ENCODE results near the gene LPO. TPM values are rescaled to one million over a fixed set of nuclear protein-coding genes. Genes with fewer than 3 reads are reported as not detected.

The LPO gene
- total and polyA plus RNA-seq, 10 of the 15 experiments (the other 5 are each of a cell fraction or from before 2014, with no cell fraction given) = 0.03 to 0.11 (median 0.06) TPM; not detected in 7

GRCh38 chr17:58219007-58219788 lies 19.2 kb upstream of the LPO start, which contains the start of gene MKS1 (continued):
- TF ChIP-seq RUNX3 (IDR thresholded peaks at IDR 0.05; ENCODE audit: low read length) = peak; percentile 33
- no peak for TF ChIP-seq FOS (IDR thresholded peaks at IDR 0.05; ENCODE audit: borderline replicate concordance, extremely low read depth, insufficient read length)
- peak; percentile 27 for TF ChIP-seq KLF5 (IDR thresholded peaks at IDR 0.05; ENCODE audit: partially characterized antibody)
- no peak for TF ChIP-seq SRF (IDR thresholded peaks at IDR 0.05; ENCODE audit: low read depth in 2 of 2, low read length in 2 of 2)
- 0 out of 2 replicates have a peak, but pooled peaks have one; percentile 5 for TF ChIP-seq SPI1 (IDR thresholded peaks at IDR 0.05; ENCODE audit: borderline replicate concordance, insufficient read depth, low read depth, low read length)
- TF ChIP-seq, protein P1, sequence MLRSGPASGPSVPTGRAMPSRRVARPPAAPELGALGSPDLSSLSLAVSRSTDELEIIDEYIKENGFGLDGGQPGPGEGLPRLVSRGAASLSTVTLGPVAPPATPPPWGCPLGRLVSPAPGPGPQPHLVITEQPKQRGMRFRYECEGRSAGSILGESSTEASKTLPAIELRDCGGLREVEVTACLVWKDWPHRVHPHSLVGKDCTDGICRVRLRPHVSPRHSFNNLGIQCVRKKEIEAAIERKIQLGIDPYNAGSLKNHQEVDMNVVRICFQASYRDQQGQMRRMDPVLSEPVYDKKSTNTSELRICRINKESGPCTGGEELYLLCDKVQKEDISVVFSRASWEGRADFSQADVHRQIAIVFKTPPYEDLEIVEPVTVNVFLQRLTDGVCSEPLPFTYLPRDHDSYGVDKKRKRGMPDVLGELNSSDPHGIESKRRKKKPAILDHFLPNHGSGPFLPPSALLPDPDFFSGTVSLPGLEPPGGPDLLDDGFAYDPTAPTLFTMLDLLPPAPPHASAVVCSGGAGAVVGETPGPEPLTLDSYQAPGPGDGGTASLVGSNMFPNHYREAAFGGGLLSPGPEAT (IDR thresholded peaks at IDR 0.05; ENCODE audit: low read depth) = peak; percentile 93
- peak in 1 of 2 experiments; percentile 42; a peak in 2 of 4 replicates for TF ChIP-seq IKZF2 (IDR thresholded peaks at IDR 0.05)
- no peak for TF ChIP-seq ZNF622 (IDR thresholded peaks at IDR 0.05)
- TF ChIP-seq E4F1 (IDR thresholded peaks at IDR 0.05; ENCODE audit: borderline replicate concordance, partially characterized antibody) = peak; percentile 98
- TF ChIP-seq NFYA (IDR thresholded peaks at IDR 0.05; ENCODE audit: borderline replicate concordance, low read depth, low read length) = no peak
- no peak for TF ChIP-seq ZNF24 (IDR thresholded peaks at IDR 0.05)
- TF ChIP-seq RAD21 (IDR thresholded peaks at IDR 0.05; ENCODE audit: insufficient read depth, low read depth, low read length) = 0 out of 2 replicates have a peak, but pooled peaks have one; percentile 6
- TF ChIP-seq MTA2 (IDR thresholded peaks at IDR 0.05; ENCODE audit: low read depth) = 0 out of 2 replicates have a peak, but pooled peaks have one; percentile 0
- TF ChIP-seq, protein P2, sequence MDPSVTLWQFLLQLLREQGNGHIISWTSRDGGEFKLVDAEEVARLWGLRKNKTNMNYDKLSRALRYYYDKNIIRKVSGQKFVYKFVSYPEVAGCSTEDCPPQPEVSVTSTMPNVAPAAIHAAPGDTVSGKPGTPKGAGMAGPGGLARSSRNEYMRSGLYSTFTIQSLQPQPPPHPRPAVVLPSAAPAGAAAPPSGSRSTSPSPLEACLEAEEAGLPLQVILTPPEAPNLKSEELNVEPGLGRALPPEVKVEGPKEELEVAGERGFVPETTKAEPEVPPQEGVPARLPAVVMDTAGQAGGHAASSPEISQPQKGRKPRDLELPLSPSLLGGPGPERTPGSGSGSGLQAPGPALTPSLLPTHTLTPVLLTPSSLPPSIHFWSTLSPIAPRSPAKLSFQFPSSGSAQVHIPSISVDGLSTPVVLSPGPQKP (IDR thresholded peaks at IDR 0.05; ENCODE audit: low read depth, low read length) = no peak
- no peak for TF ChIP-seq HDAC2 (IDR thresholded peaks at IDR 0.05)
- peak; percentile 94 for TF ChIP-seq POLR2A (IDR thresholded peaks at IDR 0.05; ENCODE audit: low read depth, low read length)
- TF ChIP-seq DPF2 (IDR thresholded peaks at IDR 0.05) = 0 out of 2 replicates have a peak, but pooled peaks have one; percentile 21
- TF ChIP-seq NBN (IDR thresholded peaks at IDR 0.05) = peak; percentile 82
- no peak for TF ChIP-seq YBX1 (IDR thresholded peaks at IDR 0.05)
- 0 out of 2 replicates have a peak, but pooled peaks have one; percentile 43 for TF ChIP-seq IRF4 (IDR thresholded peaks at IDR 0.05; ENCODE audit: low read depth, low read length)
- no peak for TF ChIP-seq ASH2L (IDR thresholded peaks at IDR 0.05; ENCODE audit: borderline replicate concordance, low read depth)
- no peak for TF ChIP-seq NFIC (IDR thresholded peaks at IDR 0.05; ENCODE audit: low read depth, low read length)
- TF ChIP-seq SREBF1 (IDR thresholded peaks at IDR 0.05; ENCODE audit: low read length) = no peak
- peak; percentile 82; the same call in 1 of the 2 replicates for TF ChIP-seq LARP7 (IDR thresholded peaks at IDR 0.05)
- TF ChIP-seq NR2F1 (conservative IDR thresholded peaks at IDR 0.05) = no peak
- TF ChIP-seq, protein P3, sequence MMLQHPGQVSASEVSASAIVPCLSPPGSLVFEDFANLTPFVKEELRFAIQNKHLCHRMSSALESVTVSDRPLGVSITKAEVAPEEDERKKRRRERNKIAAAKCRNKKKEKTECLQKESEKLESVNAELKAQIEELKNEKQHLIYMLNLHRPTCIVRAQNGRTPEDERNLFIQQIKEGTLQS (IDR thresholded peaks at IDR 0.05; ENCODE audit: borderline replicate concordance, extremely low read depth, low read depth, low read length) = peak; percentile 59; the same call in 1 of the 2 replicates
- TF ChIP-seq ZNF384 (IDR thresholded peaks at IDR 0.05; ENCODE audit: borderline replicate concordance, low read depth, low read length) = 0 out of 2 replicates have a peak, but pooled peaks have one; percentile 33

Measured in GM12878 (cell line).